ENCODE measurements around the gene CD69. TPM values are rescaled to one million over a fixed set of nuclear protein-coding genes. Genes with fewer than 3 reads are reported as not detected.

CD69 gene
- total RNA-seq, 2 experiments from 2014 or later: 143 to 152 TPM

DNA sequence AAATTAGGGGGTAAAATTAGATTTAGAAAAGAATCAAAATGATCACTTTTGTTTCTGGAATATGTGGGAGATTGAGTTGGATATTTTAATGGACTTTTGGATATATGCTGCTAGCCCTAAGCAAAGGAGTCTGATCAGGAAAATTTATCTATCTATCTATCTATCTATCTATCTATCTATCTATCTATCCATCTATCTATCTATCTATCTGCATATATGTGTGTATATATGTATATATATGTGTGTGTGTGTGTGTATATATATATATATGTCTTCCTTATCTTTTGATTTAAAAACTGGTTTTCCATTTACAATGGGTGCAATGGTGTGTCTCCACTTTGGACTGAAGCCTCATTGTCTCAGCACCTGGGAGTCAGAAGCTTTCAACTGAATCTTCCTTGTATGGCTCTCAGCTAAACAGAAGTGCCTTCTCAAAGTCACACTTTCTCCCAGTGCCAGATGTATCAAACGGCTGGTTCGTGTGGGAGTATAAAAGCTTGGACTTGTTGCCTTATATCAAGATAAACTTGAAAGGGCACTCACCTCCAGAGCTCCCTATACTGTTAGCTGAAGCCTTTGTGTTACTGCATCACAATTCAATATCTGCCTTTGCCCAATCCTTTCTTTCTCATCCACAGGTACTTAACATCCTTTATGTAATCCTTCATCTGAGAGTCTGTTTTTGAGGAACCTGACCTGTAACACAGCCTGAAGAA, 31.6 kb upstream of the CD69 start:
- Mint-ChIP-seq H3K36me3 (peaks cover 29% of the 10 kb centered on the region), H3K4me3 (no peak overlapping the region), H3K9me3 (peaks cover 15% of the 10 kb centered on the region), H3K27me3 (no peaks in the 10 kb centered on the region), H3K27ac (peak overlapping the region; percentile 91), H3K4me1 (peaks cover 60% of the 10 kb centered on the region)
- no peak for DNase-seq

GRCh38 chr12:9786726-9787717, 26.3 kb upstream of the CD69 start:
- Mint-ChIP-seq H3K36me3 (peaks cover 14% of the 10 kb centered on the region), H3K4me1 (peaks cover 26% of the 10 kb centered on the region), H3K4me3 (no peak overlapping the region), H3K9me3 (peaks cover 18% of the 10 kb centered on the region), H3K27me3 (no peaks in the 10 kb centered on the region), H3K27ac (no peak overlapping the region)
- no peak for DNase-seq

DNA sequence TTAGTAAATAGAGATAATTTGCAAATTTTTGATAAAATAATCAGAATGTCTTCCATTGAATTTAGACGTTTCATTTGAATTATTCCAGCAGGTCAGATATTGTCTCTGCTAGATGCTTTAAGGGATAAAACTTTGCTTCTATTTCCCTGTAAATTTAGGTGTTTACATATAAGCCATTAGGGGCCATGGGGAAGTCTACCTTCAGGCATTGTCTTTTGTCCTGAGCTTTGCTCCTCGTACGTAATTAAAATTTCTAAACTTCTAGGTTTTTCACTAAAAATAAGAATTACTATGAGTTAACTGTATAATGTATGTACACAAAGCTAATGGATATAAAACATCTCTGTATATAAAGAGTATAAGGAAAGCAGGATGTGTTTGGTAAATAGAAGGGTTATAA, 24.1 kb upstream of the CD69 start:
- Mint-ChIP-seq H3K4me3 (no peak overlapping the region), H3K36me3 (peaks cover 5% of the 10 kb centered on the region), H3K27ac (no peak overlapping the region), H3K27me3 (no peaks in the 10 kb centered on the region), H3K4me1 (peaks cover 31% of the 10 kb centered on the region), H3K9me3 (peaks cover 12% of the 10 kb centered on the region)
- DNase-seq: no peak

DNA sequence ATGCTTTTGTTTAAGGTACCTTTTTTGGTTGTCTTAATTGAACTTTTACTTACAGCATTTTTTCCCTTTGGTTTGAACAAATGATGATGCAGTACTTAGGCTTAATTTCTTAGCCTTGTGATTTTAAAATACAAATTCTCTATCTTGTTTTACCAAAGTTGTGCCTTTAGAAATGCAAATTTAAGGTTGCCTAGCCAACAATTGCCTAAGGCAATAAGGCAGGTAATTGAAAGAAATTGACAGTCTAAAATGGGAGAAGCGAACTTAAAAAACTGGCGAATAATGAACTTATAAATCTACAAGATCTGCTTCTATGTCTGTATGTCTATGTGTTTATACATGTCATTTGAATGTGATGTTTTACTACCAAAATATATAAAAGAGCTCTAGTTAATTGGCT, 23.6 kb upstream of the CD69 start:
- no peak for DNase-seq
- H3K4me1 Mint-ChIP-seq: peaks cover 36% of the 10 kb centered on the region

GRCh38 chr12:9782547-9783382, 22.1 kb upstream of the CD69 start:
- Mint-ChIP-seq H3K36me3 (peaks cover 3% of the 10 kb centered on the region), H3K4me1 (peaks cover 44% of the 10 kb centered on the region), H3K27me3 (no peaks in the 10 kb centered on the region), H3K9me3 (peaks cover 14% of the 10 kb centered on the region), H3K27ac (peak overlapping the region; percentile 2), H3K4me3 (no peak overlapping the region)
- no peak for DNase-seq

More for the DNA sequence above, 23.6 kb upstream of the CD69 start:
- Mint-ChIP-seq H3K36me3 (peaks cover 5% of the 10 kb centered on the region), H3K27ac (no peak overlapping the region), H3K9me3 (peaks cover 10% of the 10 kb centered on the region), H3K4me3 (no peak overlapping the region), H3K27me3 (no peaks in the 10 kb centered on the region)

GRCh38 chr12:9781360-9781759, 20.7 kb upstream of the CD69 start:
- Mint-ChIP-seq H3K4me3 (no peak overlapping the region), H3K27me3 (no peaks in the 10 kb centered on the region), H3K27ac (peak overlapping the region; percentile 65), H3K4me1 (peaks cover 50% of the 10 kb centered on the region), H3K36me3 (peaks cover 3% of the 10 kb centered on the region), H3K9me3 (peaks cover 14% of the 10 kb centered on the region)
- no peak for DNase-seq

- Mint-ChIP-seq H3K4me3 (no peak overlapping the region), H3K36me3 (peaks cover 9% of the 10 kb centered on the region), H3K27ac (no peak overlapping the region), H3K4me1 (peaks cover 63% of the 10 kb centered on the region), H3K27me3 (no peaks in the 10 kb centered on the region), H3K9me3 (peaks cover 15% of the 10 kb centered on the region)
- DNase-seq: no peak
Observed at GRCh38 chr12:9779209-9779608, 18.5 kb upstream of the CD69 start.

GRCh38 chr12:9776781-9777180, 16.1 kb upstream of the CD69 start:
- Mint-ChIP-seq H3K4me1 (peaks cover 76% of the 10 kb centered on the region), H3K27ac (peak overlapping the region; percentile 1), H3K27me3 (no peaks in the 10 kb centered on the region), H3K4me3 (no peak overlapping the region), H3K9me3 (peaks cover 15% of the 10 kb centered on the region), H3K36me3 (peaks cover 9% of the 10 kb centered on the region)
- DNase-seq: no peak

DNA sequence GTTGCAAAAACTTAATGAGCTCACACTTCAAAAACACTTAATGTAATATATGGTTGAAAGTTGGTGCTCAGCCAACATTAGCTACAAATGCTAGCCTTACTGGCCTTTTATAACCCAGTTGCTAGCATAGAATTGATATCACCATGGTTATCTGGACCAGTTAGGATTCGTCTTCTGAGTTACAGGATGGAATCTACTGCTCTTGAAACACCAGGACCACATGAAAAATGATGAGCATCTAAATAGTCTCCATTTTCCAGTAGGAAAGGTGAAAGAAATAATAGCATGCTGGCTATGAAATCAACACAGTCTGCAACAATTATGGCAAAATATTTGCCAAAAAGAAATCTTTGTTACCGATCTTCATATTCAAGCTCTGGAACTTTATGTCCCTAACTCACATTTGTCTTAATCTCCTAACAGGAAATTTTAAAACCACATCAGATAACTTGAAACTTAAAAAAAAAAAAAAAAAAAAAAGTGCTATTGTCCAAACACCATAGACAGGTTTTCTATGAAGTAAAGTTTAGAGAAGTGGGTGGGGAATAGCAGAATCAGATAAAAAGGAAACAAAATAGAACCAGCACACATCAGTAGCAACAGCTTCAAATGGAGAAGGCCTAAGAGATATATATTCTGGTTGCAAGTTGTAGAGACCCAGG, 12.6 kb upstream of the CD69 start:
- H3K9me3 Mint-ChIP-seq: peaks cover 10% of the 10 kb centered on the region
- H3K36me3 Mint-ChIP-seq: peaks cover 9% of the 10 kb centered on the region
- H3K4me3 Mint-ChIP-seq: peak overlapping the region; percentile 27
- H3K27ac Mint-ChIP-seq: peak overlapping the region; percentile 78
- DNase-seq: no peak
- peaks cover 72% of the 10 kb centered on the region for H3K4me1 Mint-ChIP-seq
- no peaks in the 10 kb centered on the region for H3K27me3 Mint-ChIP-seq

DNA sequence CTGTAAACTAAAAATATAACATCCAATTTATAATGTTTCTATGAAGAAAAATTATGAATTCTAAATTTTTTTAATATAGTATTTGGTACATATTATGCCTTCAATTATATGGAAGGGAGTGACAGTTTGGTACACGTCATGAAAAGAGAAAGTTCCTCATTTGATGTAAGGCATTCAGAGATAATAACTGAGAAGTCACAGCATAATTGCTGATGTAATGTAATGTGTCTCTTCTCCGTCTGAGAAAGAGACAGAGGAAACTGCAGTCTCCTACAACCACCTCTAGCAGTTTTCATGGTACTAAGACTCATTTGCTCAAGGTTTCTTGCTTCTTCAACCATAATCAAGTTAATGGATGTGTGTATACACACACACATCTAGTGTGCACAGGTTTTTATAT, 2.3 kb upstream of the CD69 start:
- peaks cover 9% of the 10 kb centered on the region for H3K9me3 Mint-ChIP-seq
- peak overlapping the region; percentile 49 for H3K27ac Mint-ChIP-seq
- peaks cover 44% of the 10 kb centered on the region for H3K36me3 Mint-ChIP-seq
- DNase-seq: no peak
- no peak overlapping the region for H3K4me3 Mint-ChIP-seq
- H3K4me1 Mint-ChIP-seq: peaks cover 48% of the 10 kb centered on the region
- H3K27me3 Mint-ChIP-seq: peaks cover 7% of the 10 kb centered on the region

- peaks cover 46% of the 10 kb centered on the region for H3K4me1 Mint-ChIP-seq
Observed at GRCh38 chr12:9762369-9762768, 1.7 kb upstream of the CD69 start.

DNA sequence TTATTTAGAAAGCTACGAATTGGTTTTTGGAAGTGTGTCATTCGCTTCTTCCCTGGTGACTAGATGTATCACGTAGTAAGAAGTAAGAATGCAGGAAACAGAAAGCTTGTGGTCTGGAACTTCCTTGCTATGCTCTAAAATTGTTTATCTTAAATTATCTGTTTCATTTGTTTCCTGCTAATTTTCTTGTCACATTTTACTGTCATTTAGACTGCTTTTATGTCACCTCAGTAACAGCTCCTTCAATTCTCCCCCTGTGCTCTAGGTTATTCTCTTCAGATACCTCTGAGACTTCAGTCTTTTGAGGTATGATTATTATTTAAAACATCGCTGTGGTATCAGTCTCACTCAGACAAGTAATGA, 699 bp upstream of the CD69 start:
- H3K27ac Mint-ChIP-seq: peak overlapping the region; percentile 98
- H3K4me1 Mint-ChIP-seq: peaks cover 44% of the 10 kb centered on the region
- peaks cover 7% of the 10 kb centered on the region for H3K27me3 Mint-ChIP-seq
- peaks cover 9% of the 10 kb centered on the region for H3K9me3 Mint-ChIP-seq
- peak overlapping the region; percentile 99 for H3K4me3 Mint-ChIP-seq
- H3K36me3 Mint-ChIP-seq: peaks cover 57% of the 10 kb centered on the region
- DNase-seq: no peak

More at GRCh38 chr12:9762369-9762768, 1.7 kb upstream of the CD69 start:
- Mint-ChIP-seq H3K36me3 (peaks cover 51% of the 10 kb centered on the region), H3K4me3 (peak overlapping the region; percentile 76), H3K27me3 (peaks cover 7% of the 10 kb centered on the region), H3K27ac (peak overlapping the region; percentile 98), H3K9me3 (peaks cover 9% of the 10 kb centered on the region)
- DNase-seq: no peak

- Mint-ChIP-seq H3K27ac (peak overlapping the region; percentile 98), H3K4me1 (peaks cover 47% of the 10 kb centered on the region), H3K27me3 (peaks cover 5% of the 10 kb centered on the region), H3K36me3 (peaks cover 67% of the 10 kb centered on the region), H3K9me3 (peaks cover 9% of the 10 kb centered on the region), H3K4me3 (peak overlapping the region; percentile 99)
- DNase-seq: no peak
Observed at GRCh38 chr12:9760120-9760519, 581 bp downstream of the CD69 start.

DNA sequence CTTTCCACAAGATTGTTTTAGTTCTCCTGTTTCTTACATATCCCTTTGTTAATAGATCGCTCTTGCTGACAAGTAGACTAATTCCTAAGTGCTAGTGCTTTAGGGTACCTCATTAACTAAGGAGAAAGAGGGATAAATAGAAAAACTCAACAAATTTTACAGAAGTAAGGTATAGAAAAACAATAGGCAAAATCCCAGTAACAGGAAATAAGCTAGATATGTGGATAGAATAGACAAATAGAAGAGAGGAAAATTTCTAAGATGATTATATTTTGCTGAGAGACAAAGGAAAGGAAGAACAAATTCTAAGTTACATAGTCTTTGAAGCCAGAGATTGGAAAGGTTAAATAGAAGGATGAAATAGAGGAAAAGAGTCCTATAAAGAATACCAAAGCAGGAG, 1.0 kb downstream of the CD69 start:
- peaks cover 9% of the 10 kb centered on the region for H3K9me3 Mint-ChIP-seq
- DNase-seq: no peak
- H3K27me3 Mint-ChIP-seq: peaks cover under 1% of the 10 kb centered on the region
- H3K27ac Mint-ChIP-seq: peak overlapping the region; percentile 98
- H3K4me3 Mint-ChIP-seq: peak overlapping the region; percentile 99
- peaks cover 71% of the 10 kb centered on the region for H3K36me3 Mint-ChIP-seq
- H3K4me1 Mint-ChIP-seq: peaks cover 47% of the 10 kb centered on the region
